HEK293 (cell line): ENCODE measurements around the gene ERP44.

Experiments
- CTCF ChIA-PET: fragments of 350-600 bp; formaldehyde crosslinking; extraction: SDS; loops from one replicate; lab custom pipeline; 2021; ENCODE audit warnings: antibody characterized with exemption; lab: Yijun Ruan, JAX
- POLR2A ChIA-PET: fragments of 300-600 bp; formaldehyde crosslinking; extraction: SDS; loops from one replicate; lab custom pipeline; 2020; ENCODE audit warnings: antibody characterized with exemption, inconsistent platforms; lab: Yijun Ruan, JAX
- H3K27ac ChIP-seq: fragments of 200-500 bp; sonication (Bioruptor generic); 2 replicates; pipeline ENCODE4 v1.5.1; 2014; ENCODE audit warnings: low read depth, low read length, control low read depth, inconsistent platforms; ENCODE audit errors: extremely low read depth
- H3K36me3 ChIP-seq, 2 experiments: fragments of 200-500 bp in 1 of 2; sonication (Bioruptor generic) in 1 of 2; 1 replicate in 1 of 2; 2 replicates in 1 of 2; pipeline ENCODE4 v1.5.1; 2014 to 2017; ENCODE audit warnings: inconsistent platforms in 2 of 2, low read length in 2 of 2; ENCODE audit not compliant: control insufficient read depth in 2 of 2, insufficient read depth in 1 of 2
- H3K4me1 ChIP-seq: fragments of 200-500 bp; sonication (Bioruptor generic); 2 replicates; pipeline ENCODE4 v1.5.1; 2014; ENCODE audit warnings: mild to moderate bottlenecking, low read length, inconsistent platforms; ENCODE audit not compliant: control insufficient read depth, insufficient read depth
- H3K4me3 ChIP-seq: 2 replicates; pipeline ENCODE4 v1.5.1; 2011; ENCODE audit warnings: low read depth, mild to moderate bottlenecking, control low read depth, low read length, moderate library complexity
- H3K9me3 ChIP-seq: fragments of 200-500 bp; sonication (Bioruptor generic); 2 replicates; pipeline ENCODE4 v1.5.1; 2014; ENCODE audit warnings: low read depth, low read length, inconsistent platforms; ENCODE audit not compliant: control insufficient read depth, insufficient read depth
- GLI2 ChIP-seq: fragments of 450-650 bp; formaldehyde crosslinking; IDR thresholded peaks from 2 replicates; pipeline ENCODE4; 2017; ENCODE audit warnings: missing biosample characterization, missing genetic modification characterization, low read depth, borderline replicate concordance
- HOXA7 ChIP-seq: sonication (generic); formaldehyde crosslinking; IDR thresholded peaks from 2 replicates; pipeline ENCODE4 v1.8.1; 2022; ENCODE audit warnings: missing genetic modification reagents, borderline replicate concordance
- KLF1 ChIP-seq: fragments of 450-650 bp; formaldehyde crosslinking; IDR thresholded peaks from 2 replicates; pipeline ENCODE4 v1.5.1; 2016; ENCODE audit warnings: missing biosample characterization, missing genetic modification characterization
- KLF8 ChIP-seq: fragments of 450-650 bp; formaldehyde crosslinking; IDR thresholded peaks from 2 replicates; pipeline ENCODE4 v1.5.1; 2016; ENCODE audit warnings: missing biosample characterization, missing genetic modification characterization
- PRDM1 ChIP-seq: fragments of 450-650 bp; formaldehyde crosslinking; IDR thresholded peaks from 2 replicates; pipeline ENCODE4; 2016; ENCODE audit warnings: missing biosample characterization, missing genetic modification characterization
- TRIM28 ChIP-seq: IDR thresholded peaks from 2 replicates; pipeline ENCODE4 v1.6.1; 2011; ENCODE audit warnings: low read length, control low read depth, borderline replicate concordance
- WT1 ChIP-seq: fragments of 450-650 bp; formaldehyde crosslinking; IDR thresholded peaks from 2 replicates; pipeline ENCODE4 v1.5.1; 2016; ENCODE audit warnings: missing biosample characterization, missing genetic modification characterization
- ZBTB21 ChIP-seq: fragments of 450-650 bp; formaldehyde crosslinking; IDR thresholded peaks from 2 replicates; pipeline ENCODE4 v1.5.1; 2017; ENCODE audit warnings: missing biosample characterization, missing genetic modification characterization
- ZFHX2 ChIP-seq: fragments of 450-650 bp; formaldehyde crosslinking; conservative IDR thresholded peaks from 2 replicates; pipeline ENCODE4 v1.5.1; 2016; ENCODE audit warnings: missing biosample characterization, missing genetic modification characterization
- ZNF114 ChIP-seq: fragments of 450-650 bp; formaldehyde crosslinking; IDR thresholded peaks from 2 replicates; pipeline ENCODE4 v1.5.0; 2017; ENCODE audit warnings: missing biosample characterization, missing genetic modification characterization
- ZNF140 ChIP-seq: fragments of 450-650 bp; formaldehyde crosslinking; IDR thresholded peaks from 2 replicates; pipeline ENCODE4 v1.5.1; 2016; ENCODE audit warnings: missing biosample characterization, missing genetic modification characterization
- ZNF155 ChIP-seq: fragments of 450-650 bp; formaldehyde crosslinking; IDR thresholded peaks from 2 replicates; pipeline ENCODE4 v1.5.1; 2016; ENCODE audit warnings: missing biosample characterization, missing genetic modification characterization
- ZNF211 ChIP-seq: fragments of 450-650 bp; formaldehyde crosslinking; IDR thresholded peaks from 2 replicates; pipeline ENCODE4 v1.5.1; 2016; ENCODE audit warnings: low read depth, missing biosample characterization, missing genetic modification characterization
- ZNF311 ChIP-seq: fragments of 450-650 bp; formaldehyde crosslinking; IDR thresholded peaks from 2 replicates; pipeline ENCODE4 v1.5.1; 2017; ENCODE audit warnings: missing biosample characterization, missing genetic modification characterization, borderline replicate concordance
- ZNF555 ChIP-seq: fragments of 450-650 bp; formaldehyde crosslinking; conservative IDR thresholded peaks from 2 replicates; pipeline ENCODE4 v1.5.1; 2017; ENCODE audit warnings: missing biosample characterization, mild to moderate bottlenecking, missing genetic modification characterization, inconsistent platforms
- ZNF629 ChIP-seq: fragments of 450-650 bp; formaldehyde crosslinking; IDR thresholded peaks from 2 replicates; pipeline ENCODE4 v1.5.1; 2017; ENCODE audit warnings: missing biosample characterization, missing genetic modification characterization
- ZXDB ChIP-seq: fragments of 450-650 bp; formaldehyde crosslinking; IDR thresholded peaks from 2 replicates; pipeline ENCODE4 v1.5.1; 2016; ENCODE audit warnings: missing biosample characterization, missing genetic modification characterization
- TF ChIP-seq, protein P1 (sequence below): fragments of 450-650 bp; formaldehyde crosslinking; IDR thresholded peaks from 2 replicates; pipeline ENCODE4 v1.5.0; 2017; ENCODE audit warnings: missing biosample characterization, missing genetic modification characterization, borderline replicate concordance
- TF ChIP-seq, protein P2 (sequence below): fragments of 450-650 bp; formaldehyde crosslinking; IDR thresholded peaks from 2 replicates; pipeline ENCODE4 v1.5.1; 2016; ENCODE audit warnings: missing biosample characterization, missing genetic modification characterization
- TF ChIP-seq, protein P3 (sequence below): IDR thresholded peaks from 2 replicates; pipeline ENCODE4 v1.6.1; 2011; ENCODE audit warnings: mild to moderate bottlenecking, low read depth, low read length, borderline replicate concordance
- TF ChIP-seq, protein P4 (sequence below): fragments of 450-650 bp; formaldehyde crosslinking; IDR thresholded peaks from 2 replicates; pipeline ENCODE4 v1.5.1; 2017; ENCODE audit warnings: missing biosample characterization, missing genetic modification characterization
- TF ChIP-seq, protein P5 (sequence below): fragments of 450-650 bp; formaldehyde crosslinking; IDR thresholded peaks from 2 replicates; pipeline ENCODE4 v1.5.1; 2016; ENCODE audit warnings: missing biosample characterization, missing genetic modification characterization
- TF ChIP-seq, protein P6 (sequence below): fragments of 450-650 bp; formaldehyde crosslinking; IDR thresholded peaks from 2 replicates; pipeline ENCODE4 v1.5.1; 2016; ENCODE audit warnings: missing biosample characterization, missing genetic modification characterization, borderline replicate concordance

The ERP44 gene

DNA sequence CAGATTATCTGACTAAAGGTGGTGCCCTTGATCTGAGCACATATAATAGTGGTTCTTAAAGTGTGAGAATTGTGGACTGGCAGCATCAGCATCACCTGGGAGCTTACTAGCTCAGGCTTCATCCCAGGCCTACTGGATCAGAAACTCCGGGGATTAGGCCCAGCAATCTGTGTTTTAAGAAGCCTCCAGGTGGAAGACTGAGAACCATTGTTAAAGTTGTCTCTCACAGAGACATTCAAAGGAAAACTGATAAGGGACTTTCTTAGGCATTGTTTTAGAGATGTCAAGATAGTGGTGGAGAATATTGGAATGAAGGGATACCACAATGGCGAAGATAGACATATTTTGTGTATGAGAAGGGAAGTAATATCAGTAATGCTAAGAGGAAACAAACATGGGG is 132.8 kb downstream of the ERP44 start:
- Histone ChIP-seq H3K27ac (no peak overlapping the region), H3K4me3 (no peak overlapping the region), H3K9me3 (no peaks in the 10 kb centered on the region), H3K4me1 (no peaks in the 10 kb centered on the region), H3K36me3 (peaks cover 3 to 46% of the 10 kb centered on the region in 2 experiments; a peak in 1 of 3 replicates)
- TF ChIP-seq ZNF311 (tag by site-specific recombination) (no peak), GLI2 (tag by site-specific recombination) (no peak), ZNF114 (tag by site-specific recombination) (no peak), ZNF629 (tag by site-specific recombination) (no peak), HOXA7 (no peak)
- TF ChIP-seq, protein P1, sequence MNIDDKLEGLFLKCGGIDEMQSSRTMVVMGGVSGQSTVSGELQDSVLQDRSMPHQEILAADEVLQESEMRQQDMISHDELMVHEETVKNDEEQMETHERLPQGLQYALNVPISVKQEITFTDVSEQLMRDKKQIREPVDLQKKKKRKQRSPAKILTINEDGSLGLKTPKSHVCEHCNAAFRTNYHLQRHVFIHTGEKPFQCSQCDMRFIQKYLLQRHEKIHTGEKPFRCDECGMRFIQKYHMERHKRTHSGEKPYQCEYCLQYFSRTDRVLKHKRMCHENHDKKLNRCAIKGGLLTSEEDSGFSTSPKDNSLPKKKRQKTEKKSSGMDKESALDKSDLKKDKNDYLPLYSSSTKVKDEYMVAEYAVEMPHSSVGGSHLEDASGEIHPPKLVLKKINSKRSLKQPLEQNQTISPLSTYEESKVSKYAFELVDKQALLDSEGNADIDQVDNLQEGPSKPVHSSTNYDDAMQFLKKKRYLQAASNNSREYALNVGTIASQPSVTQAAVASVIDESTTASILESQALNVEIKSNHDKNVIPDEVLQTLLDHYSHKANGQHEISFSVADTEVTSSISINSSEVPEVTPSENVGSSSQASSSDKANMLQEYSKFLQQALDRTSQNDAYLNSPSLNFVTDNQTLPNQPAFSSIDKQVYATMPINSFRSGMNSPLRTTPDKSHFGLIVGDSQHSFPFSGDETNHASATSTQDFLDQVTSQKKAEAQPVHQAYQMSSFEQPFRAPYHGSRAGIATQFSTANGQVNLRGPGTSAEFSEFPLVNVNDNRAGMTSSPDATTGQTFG (tag by site-specific recombination), result no peak
- ChIA-PET CTCF (interaction anchor here (0.6 kb wide), 1 partner anchor 124 kb away, joined by 3 read pairs; no protein-coding TSS in a partner anchor), POLR2A (no interaction called here)

DNA sequence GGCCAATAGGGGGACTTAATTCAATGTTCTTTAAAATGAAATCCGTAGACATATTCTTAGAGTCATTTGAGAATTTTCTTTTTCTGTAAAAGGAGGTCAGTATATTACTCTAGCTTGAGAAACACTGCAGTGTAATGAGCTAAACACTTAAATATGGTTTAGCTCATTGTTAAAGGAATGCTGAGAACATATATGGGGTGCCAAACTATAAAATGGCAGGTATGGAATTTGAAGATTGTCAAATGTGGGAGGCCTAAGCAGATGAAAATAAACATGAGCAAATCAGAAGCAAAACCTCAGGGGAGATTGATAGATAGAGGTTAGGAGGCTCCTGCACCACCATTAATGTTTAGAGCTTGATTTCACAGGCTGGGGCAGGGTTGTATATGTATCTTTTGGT is 134.5 kb downstream of the ERP44 start:
- Histone ChIP-seq H3K9me3 (no peaks in the 10 kb centered on the region), H3K4me3 (no peak overlapping the region), H3K27ac (no peak overlapping the region), H3K36me3 (peaks cover 3 to 46% of the 10 kb centered on the region in 2 experiments; a peak in 2 of 3 replicates), H3K4me1 (no peaks in the 10 kb centered on the region)
- no peak for TF ChIP-seq WT1 (tag by site-specific recombination)
- TF ChIP-seq ZFHX2 (tag by site-specific recombination), result no peak
- TF ChIP-seq, protein P2, sequence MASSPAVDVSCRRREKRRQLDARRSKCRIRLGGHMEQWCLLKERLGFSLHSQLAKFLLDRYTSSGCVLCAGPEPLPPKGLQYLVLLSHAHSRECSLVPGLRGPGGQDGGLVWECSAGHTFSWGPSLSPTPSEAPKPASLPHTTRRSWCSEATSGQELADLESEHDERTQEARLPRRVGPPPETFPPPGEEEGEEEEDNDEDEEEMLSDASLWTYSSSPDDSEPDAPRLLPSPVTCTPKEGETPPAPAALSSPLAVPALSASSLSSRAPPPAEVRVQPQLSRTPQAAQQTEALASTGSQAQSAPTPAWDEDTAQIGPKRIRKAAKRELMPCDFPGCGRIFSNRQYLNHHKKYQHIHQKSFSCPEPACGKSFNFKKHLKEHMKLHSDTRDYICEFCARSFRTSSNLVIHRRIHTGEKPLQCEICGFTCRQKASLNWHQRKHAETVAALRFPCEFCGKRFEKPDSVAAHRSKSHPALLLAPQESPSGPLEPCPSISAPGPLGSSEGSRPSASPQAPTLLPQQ, result no peak
- TF ChIP-seq, protein P3, sequence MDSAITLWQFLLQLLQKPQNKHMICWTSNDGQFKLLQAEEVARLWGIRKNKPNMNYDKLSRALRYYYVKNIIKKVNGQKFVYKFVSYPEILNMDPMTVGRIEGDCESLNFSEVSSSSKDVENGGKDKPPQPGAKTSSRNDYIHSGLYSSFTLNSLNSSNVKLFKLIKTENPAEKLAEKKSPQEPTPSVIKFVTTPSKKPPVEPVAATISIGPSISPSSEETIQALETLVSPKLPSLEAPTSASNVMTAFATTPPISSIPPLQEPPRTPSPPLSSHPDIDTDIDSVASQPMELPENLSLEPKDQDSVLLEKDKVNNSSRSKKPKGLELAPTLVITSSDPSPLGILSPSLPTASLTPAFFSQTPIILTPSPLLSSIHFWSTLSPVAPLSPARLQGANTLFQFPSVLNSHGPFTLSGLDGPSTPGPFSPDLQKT, result no peak
- TF ChIP-seq, protein P4, sequence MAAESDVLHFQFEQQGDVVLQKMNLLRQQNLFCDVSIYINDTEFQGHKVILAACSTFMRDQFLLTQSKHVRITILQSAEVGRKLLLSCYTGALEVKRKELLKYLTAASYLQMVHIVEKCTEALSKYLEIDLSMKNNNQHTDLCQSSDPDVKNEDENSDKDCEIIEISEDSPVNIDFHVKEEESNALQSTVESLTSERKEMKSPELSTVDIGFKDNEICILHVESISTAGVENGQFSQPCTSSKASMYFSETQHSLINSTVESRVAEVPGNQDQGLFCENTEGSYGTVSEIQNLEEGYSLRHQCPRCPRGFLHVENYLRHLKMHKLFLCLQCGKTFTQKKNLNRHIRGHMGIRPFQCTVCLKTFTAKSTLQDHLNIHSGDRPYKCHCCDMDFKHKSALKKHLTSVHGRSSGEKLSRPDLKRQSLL (tag by site-specific recombination), result no peak
- TF ChIP-seq ZNF140, result no peak
- no peak for TF ChIP-seq ZNF114 (tag by site-specific recombination)
- TF ChIP-seq, protein P5, sequence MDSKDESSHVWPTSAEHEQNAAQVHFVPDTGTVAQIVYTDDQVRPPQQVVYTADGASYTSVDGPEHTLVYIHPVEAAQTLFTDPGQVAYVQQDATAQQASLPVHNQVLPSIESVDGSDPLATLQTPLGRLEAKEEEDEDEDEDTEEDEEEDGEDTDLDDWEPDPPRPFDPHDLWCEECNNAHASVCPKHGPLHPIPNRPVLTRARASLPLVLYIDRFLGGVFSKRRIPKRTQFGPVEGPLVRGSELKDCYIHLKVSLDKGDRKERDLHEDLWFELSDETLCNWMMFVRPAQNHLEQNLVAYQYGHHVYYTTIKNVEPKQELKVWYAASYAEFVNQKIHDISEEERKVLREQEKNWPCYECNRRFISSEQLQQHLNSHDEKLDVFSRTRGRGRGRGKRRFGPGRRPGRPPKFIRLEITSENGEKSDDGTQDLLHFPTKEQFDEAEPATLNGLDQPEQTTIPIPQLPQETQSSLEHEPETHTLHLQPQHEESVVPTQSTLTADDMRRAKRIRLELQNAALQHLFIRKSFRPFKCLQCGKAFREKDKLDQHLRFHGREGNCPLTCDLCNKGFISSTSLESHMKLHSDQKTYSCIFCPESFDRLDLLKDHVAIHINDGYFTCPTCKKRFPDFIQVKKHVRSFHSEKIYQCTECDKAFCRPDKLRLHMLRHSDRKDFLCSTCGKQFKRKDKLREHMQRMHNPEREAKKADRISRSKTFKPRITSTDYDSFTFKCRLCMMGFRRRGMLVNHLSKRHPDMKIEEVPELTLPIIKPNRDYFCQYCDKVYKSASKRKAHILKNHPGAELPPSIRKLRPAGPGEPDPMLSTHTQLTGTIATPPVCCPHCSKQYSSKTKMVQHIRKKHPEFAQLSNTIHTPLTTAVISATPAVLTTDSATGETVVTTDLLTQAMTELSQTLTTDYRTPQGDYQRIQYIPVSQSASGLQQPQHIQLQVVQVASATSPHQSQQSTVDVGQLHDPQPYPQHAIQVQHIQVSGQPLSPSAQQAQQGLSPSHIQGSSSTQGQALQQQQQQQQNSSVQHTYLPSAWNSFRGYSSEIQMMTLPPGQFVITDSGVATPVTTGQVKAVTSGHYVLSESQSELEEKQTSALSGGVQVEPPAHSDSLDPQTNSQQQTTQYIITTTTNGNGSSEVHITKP (tag by site-specific recombination), result no peak
- no peak for TF ChIP-seq ZNF155 (tag by site-specific recombination)
- no peak for TF ChIP-seq ZNF555 (tag by site-specific recombination)
- TF ChIP-seq, protein P6, sequence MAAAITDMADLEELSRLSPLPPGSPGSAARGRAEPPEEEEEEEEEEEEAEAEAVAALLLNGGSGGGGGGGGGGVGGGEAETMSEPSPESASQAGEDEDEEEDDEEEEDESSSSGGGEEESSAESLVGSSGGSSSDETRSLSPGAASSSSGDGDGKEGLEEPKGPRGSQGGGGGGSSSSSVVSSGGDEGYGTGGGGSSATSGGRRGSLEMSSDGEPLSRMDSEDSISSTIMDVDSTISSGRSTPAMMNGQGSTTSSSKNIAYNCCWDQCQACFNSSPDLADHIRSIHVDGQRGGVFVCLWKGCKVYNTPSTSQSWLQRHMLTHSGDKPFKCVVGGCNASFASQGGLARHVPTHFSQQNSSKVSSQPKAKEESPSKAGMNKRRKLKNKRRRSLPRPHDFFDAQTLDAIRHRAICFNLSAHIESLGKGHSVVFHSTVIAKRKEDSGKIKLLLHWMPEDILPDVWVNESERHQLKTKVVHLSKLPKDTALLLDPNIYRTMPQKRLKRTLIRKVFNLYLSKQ, result no peak
- no peak for TF ChIP-seq TRIM28
- TF ChIP-seq KLF8 (tag by site-specific recombination), result no peak
- TF ChIP-seq GLI2 (tag by site-specific recombination), result no peak
- TF ChIP-seq PRDM1, result no peak
- no peak for TF ChIP-seq KLF1
- TF ChIP-seq ZBTB21 (tag by site-specific recombination), result no peak
- TF ChIP-seq ZNF211 (tag by site-specific recombination), result no peak
- TF ChIP-seq ZXDB, result no peak
- ChIA-PET POLR2A (interaction anchor here (0.5 kb wide), 1 partner anchor 148 kb away, joined by 7 read pairs; no protein-coding TSS in a partner anchor), CTCF (interaction anchor here (0.6 kb wide), 1 partner anchor 835 kb away, joined by 3 read pairs; no protein-coding TSS in a partner anchor)
